ENCODE data around the gene GRM4. TPM values are rescaled to one million over a fixed set of nuclear protein-coding genes. Genes with fewer than 3 reads are reported as not detected.
A peak's percentile ranks its signal among the peaks of the same experiment; 100 is the strongest.

GRM4 gene
- total RNA-seq, 1 experiment from 2014 or later, result 5.6 TPM

DNA sequence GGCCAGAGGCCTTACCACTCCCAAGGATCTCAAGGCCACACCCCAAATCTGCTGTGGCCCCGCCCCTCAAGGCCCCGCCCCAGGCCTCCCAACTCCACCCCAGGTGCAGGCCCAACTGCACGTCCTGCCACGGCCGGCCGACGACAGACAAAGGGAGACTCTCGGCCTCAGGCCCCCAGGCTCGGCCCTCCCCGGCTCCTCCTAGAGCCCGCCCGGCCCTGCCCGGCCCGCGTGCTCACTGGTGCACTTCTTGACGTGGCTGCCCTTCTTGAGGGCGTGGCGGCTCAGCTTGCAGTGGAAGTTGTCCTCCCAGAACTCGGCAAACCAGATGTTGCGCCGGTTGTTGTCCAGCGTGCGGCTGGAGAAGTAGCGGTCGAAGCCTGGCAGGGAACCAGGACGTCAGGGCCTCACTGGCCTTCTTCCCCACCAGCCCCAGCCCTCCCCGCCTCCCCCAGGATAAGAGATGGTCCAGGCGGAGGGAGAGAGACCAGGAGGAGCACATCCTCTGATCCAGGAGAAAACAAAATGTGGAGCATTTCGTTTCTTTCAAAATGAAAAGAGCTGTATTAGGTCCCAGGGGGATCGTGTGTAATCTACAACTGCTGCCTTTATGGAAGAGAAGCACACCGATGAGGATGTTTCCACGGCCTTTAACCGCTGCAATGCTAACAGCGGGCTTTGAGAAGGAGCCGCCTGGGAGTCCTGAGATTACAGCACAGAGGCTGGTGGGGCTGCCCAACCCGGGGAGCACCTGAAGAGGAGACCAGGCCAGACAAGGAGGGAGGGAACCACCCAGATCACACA is 89.4 kb downstream of the GRM4 start:
- H4K5ac ChIP-seq (ENCODE audit: insufficient read length, low read depth, low read length), result no peak overlapping the region
- H3K23ac ChIP-seq (ENCODE audit: insufficient read length, low read depth, low read length), result no peak overlapping the region
- no peak overlapping the region for H3T11ph ChIP-seq (ENCODE audit: low read length)
- WGBS (ENCODE audit: extremely low coverage, insufficient read length, low lambda C conversion rate), result no CpG with 5 or more reads among the region's 36 CpGs
- H2BK12ac ChIP-seq (ENCODE audit: insufficient read length, low read depth, low read length), result no peak overlapping the region
- H2AFZ ChIP-seq (ENCODE audit: low read length), result no peak overlapping the region
- TF ChIP-seq, protein P1, sequence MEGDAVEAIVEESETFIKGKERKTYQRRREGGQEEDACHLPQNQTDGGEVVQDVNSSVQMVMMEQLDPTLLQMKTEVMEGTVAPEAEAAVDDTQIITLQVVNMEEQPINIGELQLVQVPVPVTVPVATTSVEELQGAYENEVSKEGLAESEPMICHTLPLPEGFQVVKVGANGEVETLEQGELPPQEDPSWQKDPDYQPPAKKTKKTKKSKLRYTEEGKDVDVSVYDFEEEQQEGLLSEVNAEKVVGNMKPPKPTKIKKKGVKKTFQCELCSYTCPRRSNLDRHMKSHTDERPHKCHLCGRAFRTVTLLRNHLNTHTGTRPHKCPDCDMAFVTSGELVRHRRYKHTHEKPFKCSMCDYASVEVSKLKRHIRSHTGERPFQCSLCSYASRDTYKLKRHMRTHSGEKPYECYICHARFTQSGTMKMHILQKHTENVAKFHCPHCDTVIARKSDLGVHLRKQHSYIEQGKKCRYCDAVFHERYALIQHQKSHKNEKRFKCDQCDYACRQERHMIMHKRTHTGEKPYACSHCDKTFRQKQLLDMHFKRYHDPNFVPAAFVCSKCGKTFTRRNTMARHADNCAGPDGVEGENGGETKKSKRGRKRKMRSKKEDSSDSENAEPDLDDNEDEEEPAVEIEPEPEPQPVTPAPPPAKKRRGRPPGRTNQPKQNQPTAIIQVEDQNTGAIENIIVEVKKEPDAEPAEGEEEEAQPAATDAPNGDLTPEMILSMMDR (conservative IDR thresholded peaks at IDR 0.05), result no peak
- no peak overlapping the region for H2BK5ac ChIP-seq (ENCODE audit: insufficient read length, low read length)
- H3K56ac ChIP-seq (ENCODE audit: insufficient read length, low read depth, low read length), result no peak overlapping the region
- peaks cover 2% of the 10 kb centered on the region for H4K20me1 ChIP-seq (ENCODE audit: control insufficient read depth, insufficient read depth, insufficient read length)
- H3K79me1 ChIP-seq (ENCODE audit: insufficient read depth, low read depth, low read length, poor library complexity, severe bottlenecking), result no peaks in the 10 kb centered on the region
- peaks cover 20 to 50% of the 10 kb centered on the region in 2 experiments for H3K4me1 Mint-ChIP-seq
- peak overlapping the region; percentile 33 for H3K18ac ChIP-seq (ENCODE audit: insufficient read length, low read depth, low read length)
- no peaks in the 10 kb centered on the region for H3K23me2 ChIP-seq (ENCODE audit: insufficient read length, low read depth, low read length, poor library complexity, severe bottlenecking)
- no peak overlapping the region for H2BK15ac ChIP-seq (ENCODE audit: low read depth, low read length)
- H2BK20ac ChIP-seq (ENCODE audit: low read depth, low read length, poor library complexity, severe bottlenecking), result no peak overlapping the region
- H3K9me3 Mint-ChIP-seq, result no peaks in the 10 kb centered on the region
- H3K27me3 Mint-ChIP-seq (ENCODE audit: low read depth), result peaks cover 4% of the 10 kb centered on the region
- H3K27ac ChIP-seq (ENCODE audit: insufficient read length, low read depth, low read length), result no peak overlapping the region
- no peak overlapping the region for H4K8ac ChIP-seq (replicated peaks; ENCODE audit: insufficient read length, low read depth, low read length)
- H3K9ac ChIP-seq (ENCODE audit: extremely low read depth, insufficient read length, low read length), result no peak overlapping the region
- DNase-seq, result peak; percentile 96
- no peak overlapping the region; a peak in 1 of 5 replicates for H3K4me3 Mint-ChIP-seq
- H3K4me1 ChIP-seq (ENCODE audit: insufficient read depth, low read length), result peaks cover 3% of the 10 kb centered on the region; the same call in 1 of the 2 replicates
- H3K27me3 ChIP-seq (ENCODE audit: insufficient read depth, low read length), result no peaks in the 10 kb centered on the region
- H2BK120ac ChIP-seq (ENCODE audit: low read depth, low read length, poor library complexity, severe bottlenecking), result no peak overlapping the region
- no peaks in the 10 kb centered on the region for H3K79me2 ChIP-seq (ENCODE audit: insufficient read depth, low read length)
- H3K4ac ChIP-seq (ENCODE audit: low read depth, low read length), result no peak overlapping the region
- H3K4me2 ChIP-seq (ENCODE audit: insufficient read depth, insufficient read length, low read length), result no peak overlapping the region
- no peak overlapping the region for H3K27ac Mint-ChIP-seq
- H3K9me3 ChIP-seq (ENCODE audit: control insufficient read depth, low read depth, low read length), result no peaks in the 10 kb centered on the region
- H4K91ac ChIP-seq (ENCODE audit: insufficient read length, low read depth, low read length), result no peak overlapping the region
- H3K36me3 Mint-ChIP-seq (ENCODE audit: insufficient read depth in 1 of 3, low read depth in 3 of 3), result no peaks in the 10 kb centered on the region; a peak in 1 of 7 replicates
- H3K14ac ChIP-seq (ENCODE audit: insufficient read depth, low read length), result 0 out of 2 replicates have a peak overlapping the region, but pooled peaks have one; percentile 21
- H2AK5ac ChIP-seq (ENCODE audit: insufficient read length, low read length), result no peak overlapping the region

All from H9 (cell line).